OCI-LY7 (cell line): Measurements from ENCODE around the gene MRFAP1L1. TPM values are rescaled to one million over a fixed set of nuclear protein-coding genes. Genes with fewer than 3 reads are reported as not detected.

Experiments used
- BruUV-seq: library from RNA; stranded (reverse); fragments of 400-500 nt; replicated peaks from 2 replicates; lab custom pipeline; 2021; lab: Mats Ljungman, UMichigan
- CTCF ChIA-PET: fragments of 300-600 bp; sonication (Branson Sonifier 250); formaldehyde crosslinking; loops from one replicate; lab custom pipeline; 2022; ENCODE audit warnings: antibody characterized with exemption; ENCODE audit not compliant: unreplicated experiment; lab: Charles Lee
- POLR2A ChIA-PET: fragments of 300-600 bp; sonication (Branson Sonifier 250); formaldehyde crosslinking; loops from one replicate; lab custom pipeline; 2022; ENCODE audit warnings: antibody characterized with exemption; lab: Charles Lee
- DNase-seq: peaks from one replicate; pipeline ENCODE4 v3.0.0-alpha.2; 2015; ENCODE audit warnings: low spot score
- H2AFZ ChIP-seq: fragments of 200-600 bp; sonication (generic), shearing (Covaris generic); 2 replicates; pipeline ENCODE4 v1.6.1; 2014; ENCODE audit warnings: mild to moderate bottlenecking, antibody characterized with exemption, low read length, moderate library complexity
- H3K27ac ChIP-seq: fragments of 200-600 bp; sonication (generic); 2 replicates; pipeline ENCODE4 v1.5.1; 2014; ENCODE audit warnings: mixed run types, low read depth, mild to moderate bottlenecking, moderate library complexity, low read length, inconsistent platforms; ENCODE audit not compliant: poor library complexity, severe bottlenecking
- H3K36me3 ChIP-seq: fragments of 200-600 bp; sonication (generic); 2 replicates; pipeline ENCODE4 v1.6.1; 2014; ENCODE audit warnings: mild to moderate bottlenecking, antibody characterized with exemption, low read length, moderate library complexity, mixed read lengths; ENCODE audit not compliant: insufficient read depth
- H3K4me1 ChIP-seq: fragments of 200-600 bp; sonication (generic); 2 replicates; pipeline ENCODE4 v1.5.1; 2014; ENCODE audit warnings: mild to moderate bottlenecking, low read length; ENCODE audit not compliant: insufficient read depth, poor library complexity, severe bottlenecking
- H3K4me2 ChIP-seq: fragments of 200-600 bp; sonication (generic); 2 replicates; pipeline ENCODE4 v1.6.1; 2014; ENCODE audit warnings: mild to moderate bottlenecking, low read length
- H3K4me3 ChIP-seq: fragments of 200-600 bp; sonication (generic); 2 replicates; pipeline ENCODE4 v1.5.1; 2014; ENCODE audit warnings: mild to moderate bottlenecking, low read depth, low read length; ENCODE audit not compliant: poor library complexity, severe bottlenecking
- H3K79me2 ChIP-seq: fragments of 200-600 bp; sonication (generic); 2 replicates; pipeline ENCODE4 v1.6.1; 2016; ENCODE audit warnings: low read depth, mild to moderate bottlenecking, low read length, moderate library complexity, mixed read lengths; ENCODE audit not compliant: insufficient read depth
- H3K9me2 ChIP-seq: fragments of 200-600 bp; sonication (generic); 2 replicates; pipeline ENCODE4 v1.6.1; 2016; ENCODE audit warnings: mild to moderate bottlenecking, low read length, mixed read lengths; ENCODE audit not compliant: insufficient read depth
- H3K9me3 ChIP-seq: fragments of 200-600 bp; sonication (generic); 2 replicates; pipeline ENCODE4 v1.6.1; 2014; ENCODE audit warnings: mild to moderate bottlenecking, mixed run types, low read length, mixed read lengths
- H4K20me1 ChIP-seq: fragments of 200-600 bp; sonication (generic); 2 replicates; pipeline ENCODE4 v1.6.1; 2014; ENCODE audit warnings: mild to moderate bottlenecking, antibody characterized with exemption, low read length, moderate library complexity, mixed read lengths; ENCODE audit not compliant: insufficient read depth
- EZH2phosphoT487 ChIP-seq: fragments of 200-600 bp; sonication (generic); IDR thresholded peaks from 2 replicates; pipeline ENCODE4 v1.6.1; 2018; ENCODE audit warnings: low read depth, borderline replicate concordance, mild to moderate bottlenecking, mixed run types, antibody characterized with exemption, low read length, moderate library complexity, mixed read lengths
- intact Hi-C: fragments of 100-400 bp; cut with micrococcal nuclease; formaldehyde crosslinking; loops from one replicate; pipeline ENCODE4 v1.10.0; 2022; ENCODE audit not compliant: unreplicated experiment
- total RNA-seq, 2 experiments: library from RNA; depleted of rRNA in 1 of 2; stranded (reverse); fragments of >200 nt in 1 of 2; shearing (Covaris generic) in 1 of 2; gene quantifications; 2 replicates each; pipeline ENCODE4 v1.2.3, GENCODE V29; 2014 to 2022
- TF ChIP-seq, protein P1 (sequence below): fragments of 200-600 bp; sonication (generic); conservative IDR thresholded peaks from 2 replicates; pipeline ENCODE4 v1.5.1; 2014; ENCODE audit warnings: mild to moderate bottlenecking, antibody characterized with exemption, low read length, moderate library complexity, mixed read lengths

MRFAP1L1 gene
- total RNA-seq, 2 experiments from 2014 or later = 49.3 to 50.5 TPM

DNA sequence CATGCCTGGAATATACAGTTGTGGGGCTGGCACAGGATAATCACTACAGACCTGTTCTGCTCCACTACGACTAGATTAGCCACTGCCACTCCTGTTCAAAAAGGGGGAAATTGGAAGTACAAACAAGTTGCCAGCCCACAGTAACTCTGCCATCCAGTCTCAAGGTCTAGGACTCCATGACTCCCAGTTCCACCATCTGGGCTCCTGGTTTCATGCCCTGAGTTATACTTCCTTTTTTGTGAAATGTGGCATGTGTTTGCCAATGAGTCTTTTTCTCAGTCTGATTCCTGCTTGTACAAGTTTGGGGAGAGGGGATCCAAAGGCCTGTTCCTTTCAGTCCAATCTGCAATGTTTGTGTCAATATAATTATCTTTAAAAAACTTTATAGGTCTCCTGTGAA, 5.3 kb upstream of the MRFAP1L1 start:
- CTCF ChIA-PET = no interaction called here

DNA sequence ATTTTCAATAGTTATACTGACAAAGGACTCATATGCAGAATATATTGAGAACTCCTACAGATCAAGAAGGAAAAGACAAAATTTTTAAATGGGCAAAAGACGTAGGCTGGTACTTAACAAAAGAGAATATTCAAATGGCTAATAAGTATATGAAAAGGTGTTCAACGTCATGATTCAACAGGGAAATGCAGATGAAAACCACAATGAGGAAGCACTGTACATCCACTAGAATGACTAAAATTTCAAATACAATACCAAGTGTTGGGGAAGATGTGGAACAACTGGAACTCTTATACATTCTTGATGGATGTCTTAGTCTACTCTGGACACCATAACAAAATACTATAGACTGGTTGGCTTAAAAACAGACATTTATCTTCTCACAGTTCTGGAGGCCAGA, 1.3 kb upstream of the MRFAP1L1 start:
- Histone ChIP-seq H3K9me2 (no peaks in the 10 kb centered on the region), H3K27ac (no peak overlapping the region), H3K4me3 (no peak overlapping the region), H3K4me2 (peak overlapping the region; percentile 94; the same call in 1 of the 2 replicates), H3K4me1 (peaks cover 49% of the 10 kb centered on the region), H3K9me3 (peaks cover 13% of the 10 kb centered on the region), H3K79me2 (peaks cover 37% of the 10 kb centered on the region), H2AFZ (peak overlapping the region; percentile 91; the same call in 1 of the 2 replicates), H4K20me1 (0 out of 2 replicates have a peak, but pooled peaks cover 9% of the 10 kb centered on the region), H3K36me3 (peaks cover 25% of the 10 kb centered on the region)
- POLR2A ChIA-PET = no interaction called here
- no peak for DNase-seq
- intact Hi-C loops = no loop called here
- CTCF ChIA-PET = no interaction called here
- BruUV-seq = no TSS peak
- TF ChIP-seq EZH2phosphoT487 = no peak
- TF ChIP-seq, protein P1, sequence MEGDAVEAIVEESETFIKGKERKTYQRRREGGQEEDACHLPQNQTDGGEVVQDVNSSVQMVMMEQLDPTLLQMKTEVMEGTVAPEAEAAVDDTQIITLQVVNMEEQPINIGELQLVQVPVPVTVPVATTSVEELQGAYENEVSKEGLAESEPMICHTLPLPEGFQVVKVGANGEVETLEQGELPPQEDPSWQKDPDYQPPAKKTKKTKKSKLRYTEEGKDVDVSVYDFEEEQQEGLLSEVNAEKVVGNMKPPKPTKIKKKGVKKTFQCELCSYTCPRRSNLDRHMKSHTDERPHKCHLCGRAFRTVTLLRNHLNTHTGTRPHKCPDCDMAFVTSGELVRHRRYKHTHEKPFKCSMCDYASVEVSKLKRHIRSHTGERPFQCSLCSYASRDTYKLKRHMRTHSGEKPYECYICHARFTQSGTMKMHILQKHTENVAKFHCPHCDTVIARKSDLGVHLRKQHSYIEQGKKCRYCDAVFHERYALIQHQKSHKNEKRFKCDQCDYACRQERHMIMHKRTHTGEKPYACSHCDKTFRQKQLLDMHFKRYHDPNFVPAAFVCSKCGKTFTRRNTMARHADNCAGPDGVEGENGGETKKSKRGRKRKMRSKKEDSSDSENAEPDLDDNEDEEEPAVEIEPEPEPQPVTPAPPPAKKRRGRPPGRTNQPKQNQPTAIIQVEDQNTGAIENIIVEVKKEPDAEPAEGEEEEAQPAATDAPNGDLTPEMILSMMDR = no peak

More for the DNA sequence above, 5.3 kb upstream of the MRFAP1L1 start:
- peaks cover 27% of the 10 kb centered on the region for H3K4me1 ChIP-seq
- intact Hi-C loops = no loop called here
- peaks cover 13% of the 10 kb centered on the region for H3K9me3 ChIP-seq
- H4K20me1 ChIP-seq = no peaks in the 10 kb centered on the region; the same call in 1 of the 2 replicates
- no peak overlapping the region for H3K4me3 ChIP-seq
- H3K4me2 ChIP-seq = no peak overlapping the region
- no peak overlapping the region for H3K27ac ChIP-seq
- POLR2A ChIA-PET = no interaction called here
- H3K36me3 ChIP-seq = no peaks in the 10 kb centered on the region
- H3K9me2 ChIP-seq = no peaks in the 10 kb centered on the region
- peaks cover 25% of the 10 kb centered on the region for H3K79me2 ChIP-seq
- TF ChIP-seq, protein P1 = no peak
- no peak for TF ChIP-seq EZH2phosphoT487
- no peak for DNase-seq
- no TSS peak for BruUV-seq
- peak overlapping the region; percentile 97; the same call in 1 of the 2 replicates for H2AFZ ChIP-seq

DNA sequence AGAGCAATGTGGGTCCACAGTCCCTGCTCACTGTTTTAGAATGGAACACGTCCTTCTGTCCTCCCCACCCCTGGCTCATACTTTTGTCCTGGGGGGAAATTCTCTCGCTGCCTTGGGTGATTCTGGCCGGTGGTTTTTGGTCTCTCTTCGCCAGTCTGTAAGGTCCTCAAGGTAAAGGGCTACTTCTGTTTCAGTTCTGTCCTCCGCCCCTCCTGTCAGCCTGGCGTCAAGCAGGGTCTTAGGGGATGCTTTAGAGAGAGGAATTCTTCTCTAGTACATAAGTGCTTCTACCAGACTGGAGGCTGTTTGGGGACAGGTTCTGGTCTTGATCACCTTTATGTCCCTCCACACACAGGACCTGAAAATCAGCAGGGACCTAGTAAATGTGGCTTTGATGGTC, 617 bp upstream of the MRFAP1L1 start:
- CTCF ChIA-PET = no interaction called here
- 0 out of 2 replicates have a peak, but pooled peaks cover 9% of the 10 kb centered on the region for H4K20me1 ChIP-seq
- H3K36me3 ChIP-seq = peaks cover 33% of the 10 kb centered on the region
- BruUV-seq = no TSS peak
- peak overlapping the region; percentile 91 for H2AFZ ChIP-seq
- peak overlapping the region; percentile 92 for H3K4me3 ChIP-seq
- peak overlapping the region; percentile 73 for H3K27ac ChIP-seq
- peaks cover 17% of the 10 kb centered on the region for H3K9me3 ChIP-seq
- TF ChIP-seq, protein P1 = no peak
- TF ChIP-seq EZH2phosphoT487 = no peak
- H3K9me2 ChIP-seq = no peaks in the 10 kb centered on the region
- H3K4me1 ChIP-seq = peaks cover 45% of the 10 kb centered on the region
- peaks cover 44% of the 10 kb centered on the region for H3K79me2 ChIP-seq
- intact Hi-C loops = no loop called here
- POLR2A ChIA-PET = interaction anchor here (0.8 to 1.0 kb wide), 3 partner anchors 8 to 38 kb away, joined by 3 to 5 read pairs (median 4); a partner anchor contains a TSS
- H3K4me2 ChIP-seq = peak overlapping the region; percentile 94
- peak; percentile 18 for DNase-seq
